K562 (cell line): ENCODE data around the gene TMEM218. TPM values are rescaled to one million over a fixed set of nuclear protein-coding genes. Genes with fewer than 3 reads are reported as not detected.
A peak's percentile ranks its signal among the peaks of the same experiment; 100 is the strongest.

ENCODE experiments used
- CBX3 ChIP-seq, 2 experiments: IDR thresholded peaks; 1 replicate in 1 of 2; 2 replicates in 1 of 2; pipeline ENCODE4 v1.6.1; 2012; ENCODE audit warnings: inconsistent platforms in 2 of 2, low read length in 2 of 2, borderline replicate concordance in 1 of 2, control low read depth in 1 of 2
- CHD1 ChIP-seq: fragments of 200-600 bp; sonication (generic); IDR thresholded peaks from one replicate; pipeline ENCODE4 v1.6.1; 2012; ENCODE audit warnings: mild to moderate bottlenecking, moderate library complexity, low read length, inconsistent platforms
- CHD7 ChIP-seq: fragments of 200-600 bp; sonication (generic); IDR thresholded peaks from one replicate; pipeline ENCODE4 v1.6.1; 2012; ENCODE audit warnings: mild to moderate bottlenecking, low read depth, low read length, inconsistent platforms
- ELF1 ChIP-seq: fragments of 200-800 bp; sonication (Bioruptor generic); IDR thresholded peaks from 2 replicates; pipeline ENCODE4 v1.6.1; 2016; ENCODE audit warnings: missing genetic modification characterization, missing compliant biosample characterization
- HCFC1 ChIP-seq: IDR thresholded peaks from 2 replicates; pipeline ENCODE4 v1.6.1; 2012; ENCODE audit warnings: low read depth, low read length, improper control_type of control experiment
- HINFP ChIP-seq: fragments of 450-650 bp; conservative IDR thresholded peaks from 2 replicates; pipeline ENCODE4 v1.6.1; 2016; ENCODE audit warnings: missing genetic modification characterization, low read depth, mild to moderate bottlenecking, control low read depth, missing compliant biosample characterization
- HMGN3 ChIP-seq: IDR thresholded peaks from 2 replicates; pipeline ENCODE4 v1.6.1; 2011; ENCODE audit warnings: borderline replicate concordance, low read depth, mild to moderate bottlenecking, mixed read lengths, low read length; ENCODE audit not compliant: insufficient read length; ENCODE audit errors: extremely low read depth
- KLF13 ChIP-seq: fragments of 450-650 bp; IDR thresholded peaks from 2 replicates; pipeline ENCODE4 v1.6.1; 2016; ENCODE audit warnings: missing genetic modification characterization, low read depth, mild to moderate bottlenecking, missing compliant biosample characterization, moderate library complexity, borderline replicate concordance
- MEIS2 ChIP-seq: fragments of 450-650 bp; IDR thresholded peaks from 2 replicates; pipeline ENCODE4 v1.6.1; 2014; ENCODE audit warnings: mild to moderate bottlenecking; ENCODE audit not compliant: partially characterized antibody
- MYC ChIP-seq, 2 experiments: fragments of 250-450 bp in 1 of 2; sonication (Bioruptor Pico) in 1 of 2; IDR thresholded peaks; 2 replicates each; pipeline versions ENCODE4 v1.5.1 to v1.6.1; 2012 to 2021; ENCODE audit warnings: low read depth in 2 of 2, borderline replicate concordance in 1 of 2, improper control_type of control experiment in 1 of 2, low read length in 1 of 2, mild to moderate bottlenecking in 1 of 2, moderate library complexity in 1 of 2
- RBM22 ChIP-seq: fragments of 200-400 bp; formaldehyde crosslinking; IDR thresholded peaks from 2 replicates; pipeline ENCODE4 v1.6.1; 2018; ENCODE audit warnings: low read length, low read depth; ENCODE audit not compliant: poor library complexity, severe bottlenecking
- SMARCC2 ChIP-seq: fragments of 450-650 bp; IDR thresholded peaks from 2 replicates; pipeline ENCODE4 v1.6.1; 2017; ENCODE audit warnings: antibody characterized with exemption, moderate library complexity, mild to moderate bottlenecking, low read depth
- ZNF140 ChIP-seq: fragments of 250-450 bp; sonication (Bioruptor Pico); IDR thresholded peaks from 2 replicates; pipeline ENCODE4 v1.8.0; 2021; ENCODE audit warnings: moderate library complexity, mild to moderate bottlenecking, inconsistent platforms
- ZNF197 ChIP-seq: fragments of 200-800 bp; sonication (Bioruptor generic); IDR thresholded peaks from 2 replicates; pipeline ENCODE4 v1.6.1; 2016; ENCODE audit warnings: low read depth, missing genetic modification characterization, missing compliant biosample characterization
- ZNF551 ChIP-seq: fragments of 250-450 bp; sonication (Bioruptor Pico); IDR thresholded peaks from 2 replicates; pipeline ENCODE4 v1.5.0; 2021; ENCODE audit warnings: mild to moderate bottlenecking, moderate library complexity
- ZNF830 ChIP-seq: fragments of 250-450 bp; sonication (Bioruptor Pico); IDR thresholded peaks from 2 replicates; pipeline ENCODE4 v1.5.0; 2021; ENCODE audit warnings: mild to moderate bottlenecking
- polyA plus RNA-seq, 8 experiments: library from polyadenylated mRNA; depleted of rRNA in 4 of 8; stranded (reverse) in 5 of 8; unstranded in 3 of 8; fragments of >200 nt; fragmentation: Nextera tagmentation in 2 of 8; fragmentation: Illumina TruSeq in 1 of 8; extraction: Ambion mirVana in 2 of 8; extraction: Trizol in 1 of 8; gene quantifications; 2 replicates each; pipeline versions ENCODE4 v1.2.1 to v1.2.3, GENCODE V29; 2011 to 2014; ENCODE audit warnings: inconsistent platforms in 1 of 8, missing spikeins in 1 of 8
- total RNA-seq, 7 experiments: library from RNA; depleted of rRNA in 6 of 7; stranded (reverse); fragments of >200 nt in 6 of 7; fragmentation: Illumina TruSeq in 2 of 7; extraction: Trizol in 2 of 7; gene quantifications; 2 replicates each; pipeline versions ENCODE4 v1.2.1 to v1.2.3, GENCODE V29; 2011 to 2021; ENCODE audit warnings: low replicate concordance in 1 of 7

Gene TMEM218
- total and polyA plus RNA-seq, 9 of the 15 experiments (the other 6 are each of a cell fraction or from before 2014, with no cell fraction given), result 13.4 to 32.2 (median 25.4) TPM

- TF ChIP-seq ZNF830 (CRISPR knock-in tag), result no peak
- peak; percentile 55; the same call in 1 of the 2 replicates for TF ChIP-seq HINFP (tag)
- TF ChIP-seq CHD1, result no peak
- TF ChIP-seq ELF1 (tag), result no peak
- TF ChIP-seq ZNF197 (CRISPR knock-in tag), result no peak
- no peak for TF ChIP-seq ZNF551 (CRISPR knock-in tag)
- TF ChIP-seq SMARCC2, result no peak
- 0 out of 3 replicates have a peak, but pooled peaks of 1 of the 2 experiments have one; percentile 2 for TF ChIP-seq CBX3 (IDR thresholded peaks at IDR 0.05; ENCODE audit: borderline replicate concordance in 1 of 2, low read length in 2 of 2)
- TF ChIP-seq MYC (IDR thresholded peaks at IDR 0.05; ENCODE audit: low read depth, low read length), result no peak
- TF ChIP-seq MYC (CRISPR knock-in tag; IDR thresholded peaks at IDR 0.05; ENCODE audit: borderline replicate concordance, low read depth), result no peak
- no peak for TF ChIP-seq MEIS2
- no peak for TF ChIP-seq RBM22
- TF ChIP-seq CHD7, result no peak
- no peak for TF ChIP-seq ZNF140 (CRISPR knock-in tag)
- no peak for TF ChIP-seq KLF13 (tag)
- no peak for TF ChIP-seq HCFC1
- no peak for TF ChIP-seq HMGN3
Measured at GRCh38 chr11:125075242-125075625, 36.2 kb downstream of the TMEM218 start (continued).
